ENCODE data around the gene RGS14.

The RGS14 gene

DNA sequence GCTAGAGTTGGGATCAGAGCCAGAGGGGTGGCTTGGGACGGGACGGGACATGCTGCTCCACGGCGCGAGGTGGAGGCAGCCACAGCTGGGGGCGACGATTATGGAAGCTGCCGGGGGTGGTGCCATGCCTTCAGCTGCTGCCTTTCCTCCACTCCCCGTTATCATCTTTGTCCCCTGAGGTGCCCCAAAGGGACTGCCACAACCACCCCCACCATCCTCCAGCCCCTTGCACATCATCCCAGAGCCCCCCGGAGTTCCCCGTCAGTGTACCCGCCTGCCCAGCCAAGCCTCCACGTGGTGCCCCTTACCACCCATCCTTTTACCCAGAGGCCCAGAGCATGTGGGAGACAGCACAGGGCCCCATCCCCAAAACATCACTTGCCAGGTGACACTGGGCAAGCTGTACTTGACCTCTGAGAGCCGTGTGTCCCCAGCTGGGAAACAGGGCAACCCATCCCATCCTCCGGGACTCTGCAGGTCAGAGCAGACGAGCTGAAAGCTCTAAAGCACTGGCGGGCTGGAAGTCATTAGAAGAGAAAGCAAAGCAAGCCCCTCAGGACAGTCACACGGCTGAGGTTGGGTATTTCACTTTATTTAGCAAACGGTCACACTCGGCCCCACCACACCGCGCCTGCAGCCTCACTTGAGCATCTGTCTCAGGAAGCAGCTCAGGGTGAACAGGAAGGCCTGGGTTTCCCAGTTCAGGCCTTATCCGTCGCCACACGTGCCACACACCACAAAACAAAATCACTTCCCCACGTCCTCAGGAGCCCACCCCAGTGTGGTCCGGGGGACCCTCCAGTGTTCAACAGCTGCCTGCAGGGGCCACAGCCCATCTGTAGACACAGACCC lies 26.5 kb upstream of the RGS14 start:
- Histone ChIP-seq H3K79me2 (ENCODE audit: control insufficient read depth, low read length) (no peaks in the 10 kb centered on the region), H3K4me1 (ENCODE audit: control insufficient read depth, low read length) (no peaks in the 10 kb centered on the region), H3K36me3 (ENCODE audit: control insufficient read depth, low read length) (peaks cover 63% of the 10 kb centered on the region), H3K9me3 (ENCODE audit: control insufficient read depth, insufficient read depth, low read length) (no peaks in the 10 kb centered on the region), H3K27me3 (ENCODE audit: control insufficient read depth, low read length) (no peaks in the 10 kb centered on the region), H3K4me2 (ENCODE audit: low read length) (no peak overlapping the region), H4K20me1 (ENCODE audit: control insufficient read depth, insufficient read depth, low read depth, low read length) (no peaks in the 10 kb centered on the region), H3K27ac (ENCODE audit: low read depth, low read length) (no peak overlapping the region), H3K4me3 (ENCODE audit: low read length) (no peak overlapping the region), H3K9me2 (replicated peaks; ENCODE audit: control insufficient read depth, low read length) (no peaks in the 10 kb centered on the region), H3F3A (ENCODE audit: control insufficient read depth, insufficient read depth) (no peaks in the 10 kb centered on the region; the same call in 1 of the 2 replicates)
- TF ChIP-seq EZH2phosphoT487 (IDR thresholded peaks at IDR 0.05; ENCODE audit: borderline replicate concordance, low read length), result no peak
- TF ChIP-seq, protein P1, sequence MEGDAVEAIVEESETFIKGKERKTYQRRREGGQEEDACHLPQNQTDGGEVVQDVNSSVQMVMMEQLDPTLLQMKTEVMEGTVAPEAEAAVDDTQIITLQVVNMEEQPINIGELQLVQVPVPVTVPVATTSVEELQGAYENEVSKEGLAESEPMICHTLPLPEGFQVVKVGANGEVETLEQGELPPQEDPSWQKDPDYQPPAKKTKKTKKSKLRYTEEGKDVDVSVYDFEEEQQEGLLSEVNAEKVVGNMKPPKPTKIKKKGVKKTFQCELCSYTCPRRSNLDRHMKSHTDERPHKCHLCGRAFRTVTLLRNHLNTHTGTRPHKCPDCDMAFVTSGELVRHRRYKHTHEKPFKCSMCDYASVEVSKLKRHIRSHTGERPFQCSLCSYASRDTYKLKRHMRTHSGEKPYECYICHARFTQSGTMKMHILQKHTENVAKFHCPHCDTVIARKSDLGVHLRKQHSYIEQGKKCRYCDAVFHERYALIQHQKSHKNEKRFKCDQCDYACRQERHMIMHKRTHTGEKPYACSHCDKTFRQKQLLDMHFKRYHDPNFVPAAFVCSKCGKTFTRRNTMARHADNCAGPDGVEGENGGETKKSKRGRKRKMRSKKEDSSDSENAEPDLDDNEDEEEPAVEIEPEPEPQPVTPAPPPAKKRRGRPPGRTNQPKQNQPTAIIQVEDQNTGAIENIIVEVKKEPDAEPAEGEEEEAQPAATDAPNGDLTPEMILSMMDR (IDR thresholded peaks at IDR 0.05; ENCODE audit: low read depth, low read length, poor library complexity, severe bottlenecking), result no peak

DNA sequence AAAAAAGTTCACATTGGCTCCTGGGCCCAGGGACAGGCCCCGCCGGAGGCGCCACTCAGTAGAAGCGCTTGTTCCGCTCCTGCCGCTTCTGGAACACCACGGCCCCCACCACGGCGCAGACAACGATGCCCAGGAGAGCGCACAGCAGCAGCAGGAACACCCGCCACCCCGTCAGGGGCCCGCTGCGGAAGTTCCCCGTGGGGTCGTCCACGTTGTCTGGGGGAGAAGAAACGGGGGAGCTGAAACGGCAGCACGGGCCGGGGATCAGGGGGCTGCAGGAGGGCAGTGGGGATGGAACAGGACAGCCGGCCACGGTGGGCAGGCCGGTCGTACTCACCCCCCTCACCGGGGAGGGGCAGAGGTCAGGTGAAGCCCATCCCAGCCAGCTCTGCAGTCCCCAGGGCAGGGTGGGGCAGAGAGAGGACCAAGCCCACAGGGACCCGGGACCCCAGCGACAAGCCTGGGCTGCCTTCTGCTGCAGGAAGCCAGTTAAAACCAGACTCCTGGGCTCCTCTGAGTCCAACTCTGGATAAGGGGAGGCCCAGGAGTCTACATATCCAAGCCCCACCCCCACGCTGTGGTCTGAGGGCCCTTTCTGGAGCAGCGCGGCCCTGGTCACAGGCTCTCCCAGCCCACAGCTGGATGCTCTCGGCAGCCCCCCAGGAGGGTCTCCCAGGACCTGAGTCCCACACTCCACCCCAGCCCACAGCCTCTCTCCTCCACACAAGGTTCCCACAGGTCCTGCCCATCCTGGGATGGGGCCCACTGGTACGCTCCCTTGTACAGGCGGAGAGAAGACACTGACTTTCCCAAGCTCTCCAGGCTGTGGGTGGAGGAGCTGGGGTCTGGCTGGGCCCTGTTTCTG lies 25.5 kb upstream of the RGS14 start:
- no peak overlapping the region for H3K27ac ChIP-seq (ENCODE audit: low read depth, low read length)
- no peak overlapping the region for H3K4me3 ChIP-seq (ENCODE audit: low read length)
- no peaks in the 10 kb centered on the region for H3K9me3 ChIP-seq (ENCODE audit: control insufficient read depth, insufficient read depth, low read length)
- H3K4me1 ChIP-seq (ENCODE audit: control insufficient read depth, low read length), result no peaks in the 10 kb centered on the region
- H3K36me3 ChIP-seq (ENCODE audit: control insufficient read depth, low read length), result peaks cover 73% of the 10 kb centered on the region
- no peaks in the 10 kb centered on the region for H3K27me3 ChIP-seq (ENCODE audit: control insufficient read depth, low read length)
- no peaks in the 10 kb centered on the region for H4K20me1 ChIP-seq (ENCODE audit: control insufficient read depth, insufficient read depth, low read depth, low read length)
- TF ChIP-seq, protein P1 (IDR thresholded peaks at IDR 0.05; ENCODE audit: low read depth, low read length, poor library complexity, severe bottlenecking), result no peak
- no peak for TF ChIP-seq EZH2phosphoT487 (IDR thresholded peaks at IDR 0.05; ENCODE audit: borderline replicate concordance, low read length)
- H3K79me2 ChIP-seq (ENCODE audit: control insufficient read depth, low read length), result no peaks in the 10 kb centered on the region
- H3F3A ChIP-seq (ENCODE audit: control insufficient read depth, insufficient read depth), result no peaks in the 10 kb centered on the region; the same call in 1 of the 2 replicates
- no peak overlapping the region for H3K4me2 ChIP-seq (ENCODE audit: low read length)
- H3K9me2 ChIP-seq (replicated peaks; ENCODE audit: control insufficient read depth, low read length), result no peaks in the 10 kb centered on the region

DNA sequence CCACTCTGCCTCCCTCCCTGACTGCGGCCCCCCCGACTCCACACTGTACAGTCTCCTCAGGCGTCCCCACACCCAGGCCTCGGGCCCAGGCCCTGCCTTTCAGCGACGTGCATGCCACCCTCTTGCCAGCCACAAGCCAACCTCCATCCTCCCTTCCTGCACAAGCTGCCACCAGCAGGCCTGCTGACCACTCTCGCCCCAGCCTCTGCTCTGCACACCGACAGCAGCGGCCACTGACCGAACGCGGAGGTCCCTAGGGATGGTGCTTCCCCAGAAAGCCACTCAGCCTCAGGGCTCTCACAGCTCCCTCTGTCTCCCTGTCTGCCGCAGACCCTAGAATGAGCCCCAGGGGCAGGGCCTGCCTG lies 24.8 kb upstream of the RGS14 start:
- Histone ChIP-seq H3K4me3 (ENCODE audit: low read length) (no peak overlapping the region), H3K27ac (ENCODE audit: low read depth, low read length) (no peak overlapping the region), H3K4me2 (ENCODE audit: low read length) (no peak overlapping the region), H3F3A (ENCODE audit: control insufficient read depth, insufficient read depth) (no peaks in the 10 kb centered on the region), H3K27me3 (ENCODE audit: control insufficient read depth, low read length) (no peaks in the 10 kb centered on the region), H3K9me2 (replicated peaks; ENCODE audit: control insufficient read depth, low read length) (no peaks in the 10 kb centered on the region), H3K4me1 (ENCODE audit: control insufficient read depth, low read length) (no peaks in the 10 kb centered on the region), H3K36me3 (ENCODE audit: control insufficient read depth, low read length) (peaks cover 79% of the 10 kb centered on the region), H3K79me2 (ENCODE audit: control insufficient read depth, low read length) (no peaks in the 10 kb centered on the region), H3K9me3 (ENCODE audit: control insufficient read depth, insufficient read depth, low read length) (no peaks in the 10 kb centered on the region), H4K20me1 (ENCODE audit: control insufficient read depth, insufficient read depth, low read depth, low read length) (no peaks in the 10 kb centered on the region)
- TF ChIP-seq, protein P1 (IDR thresholded peaks at IDR 0.05; ENCODE audit: low read depth, low read length, poor library complexity, severe bottlenecking), result no peak
- TF ChIP-seq EZH2phosphoT487 (IDR thresholded peaks at IDR 0.05; ENCODE audit: borderline replicate concordance, low read length), result no peak

Data from DOHH2 (cell line).